Measurements from ENCODE around the gene SMARCA2.

DNA sequence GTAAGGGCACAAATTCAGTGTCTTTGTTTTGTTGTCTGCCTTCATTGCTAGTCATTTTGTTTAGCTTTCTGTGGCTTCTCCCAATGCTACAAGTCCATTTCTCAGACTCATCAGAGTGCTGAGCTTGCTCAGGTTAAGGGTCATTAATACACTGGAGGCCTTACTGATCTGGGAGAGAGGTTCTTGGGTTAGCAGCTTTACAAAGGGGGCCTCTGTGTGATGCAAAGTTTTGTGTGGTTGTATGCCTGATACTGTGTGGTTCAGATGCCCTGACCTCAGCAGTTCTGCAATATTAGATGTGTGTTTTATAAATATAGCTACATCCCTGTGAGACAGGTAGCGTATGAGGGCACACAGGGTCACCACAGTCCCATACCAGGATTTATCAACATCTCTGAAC, 34.8 kb upstream of the SMARCA2 start:
- TF ChIP-seq, protein P1, sequence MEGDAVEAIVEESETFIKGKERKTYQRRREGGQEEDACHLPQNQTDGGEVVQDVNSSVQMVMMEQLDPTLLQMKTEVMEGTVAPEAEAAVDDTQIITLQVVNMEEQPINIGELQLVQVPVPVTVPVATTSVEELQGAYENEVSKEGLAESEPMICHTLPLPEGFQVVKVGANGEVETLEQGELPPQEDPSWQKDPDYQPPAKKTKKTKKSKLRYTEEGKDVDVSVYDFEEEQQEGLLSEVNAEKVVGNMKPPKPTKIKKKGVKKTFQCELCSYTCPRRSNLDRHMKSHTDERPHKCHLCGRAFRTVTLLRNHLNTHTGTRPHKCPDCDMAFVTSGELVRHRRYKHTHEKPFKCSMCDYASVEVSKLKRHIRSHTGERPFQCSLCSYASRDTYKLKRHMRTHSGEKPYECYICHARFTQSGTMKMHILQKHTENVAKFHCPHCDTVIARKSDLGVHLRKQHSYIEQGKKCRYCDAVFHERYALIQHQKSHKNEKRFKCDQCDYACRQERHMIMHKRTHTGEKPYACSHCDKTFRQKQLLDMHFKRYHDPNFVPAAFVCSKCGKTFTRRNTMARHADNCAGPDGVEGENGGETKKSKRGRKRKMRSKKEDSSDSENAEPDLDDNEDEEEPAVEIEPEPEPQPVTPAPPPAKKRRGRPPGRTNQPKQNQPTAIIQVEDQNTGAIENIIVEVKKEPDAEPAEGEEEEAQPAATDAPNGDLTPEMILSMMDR (IDR thresholded peaks at IDR 0.05) = no peak
- TF ChIP-seq POLR2A (IDR thresholded peaks at IDR 0.05) (no peak), EP300 (IDR thresholded peaks at IDR 0.05) (no peak)

Data from upper lobe of left lung (tissue), 4 donors.